Measurements from ENCODE around the gene ATP1A3. TPM values are rescaled to one million over a fixed set of nuclear protein-coding genes. Genes with fewer than 3 reads are reported as not detected.
A peak's percentile ranks its signal among the peaks of the same experiment; 100 is the strongest.
"Not testable (repeated sequence)": the region's sequence is repeated elsewhere in the genome, so short reads cannot be mapped to it uniquely, and the experiment has no call there.

Gene ATP1A3
- total RNA-seq, 2 donors from 2014 or later: 4.3 to 6.2 TPM

DNA sequence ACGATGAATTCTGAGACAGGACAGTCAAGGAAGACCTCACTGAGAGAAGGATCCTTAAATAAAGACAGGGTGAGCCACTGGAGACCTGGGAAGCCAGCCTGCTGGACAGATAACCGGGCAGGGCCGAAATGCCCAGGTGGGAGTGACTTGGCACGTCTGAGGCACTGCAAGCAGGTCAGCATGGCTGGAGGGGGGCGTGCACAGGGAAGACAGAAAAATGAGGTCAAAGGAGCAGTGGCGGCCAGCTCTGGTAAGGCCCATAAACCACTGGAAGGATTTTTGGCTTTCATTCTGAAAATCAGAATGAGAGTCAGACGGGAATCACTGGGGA lies 5.8 kb upstream of the ATP1A3 start:
- DNase-seq (no peak), ATAC-seq (replicated peaks in 1 of 2) (no peak)
- Mint-ChIP-seq H3K27ac (no peak overlapping the region), H3K27me3 (ENCODE audit: low read depth) (peaks cover 83% of the 10 kb centered on the region), H3K36me3 (ENCODE audit: insufficient read depth in 2 of 2) (peaks cover 0 to 2% of the 10 kb centered on the region in 2 donors), H3K9me3 (no peaks in the 10 kb centered on the region), H3K4me3 (peak overlapping the region in 1 of 2 donors; percentile 79), H3K4me1 (ENCODE audit: low read depth) (peaks cover 40% of the 10 kb centered on the region)

GRCh38 chr19:41999071-41999877 lies 5.2 kb upstream of the ATP1A3 start:
- H3K27me3 Mint-ChIP-seq (ENCODE audit: low read depth): peaks cover 85% of the 10 kb centered on the region
- no peak for DNase-seq
- H3K27ac Mint-ChIP-seq: no peak overlapping the region
- H3K4me3 Mint-ChIP-seq: peak overlapping the region; percentile 35 to 79
- no peaks in the 10 kb centered on the region for H3K9me3 Mint-ChIP-seq
- peaks cover 43% of the 10 kb centered on the region for H3K4me1 Mint-ChIP-seq (ENCODE audit: low read depth)
- no peak for ATAC-seq (replicated peaks in 1 of 2)
- H3K36me3 Mint-ChIP-seq (ENCODE audit: insufficient read depth in 2 of 2): peaks cover 0 to 2% of the 10 kb centered on the region in 2 donors

- H3K9me3 Mint-ChIP-seq: no peaks in the 10 kb centered on the region
- ATAC-seq (replicated peaks in 1 of 2): peak; percentile 28 to 42
- peak; percentile 73 to 77 for DNase-seq
- H3K4me1 Mint-ChIP-seq (ENCODE audit: low read depth): peaks cover 45% of the 10 kb centered on the region
- H3K36me3 Mint-ChIP-seq (ENCODE audit: insufficient read depth in 2 of 2): peaks cover 0 to 2% of the 10 kb centered on the region in 2 donors
- H3K4me3 Mint-ChIP-seq: peak overlapping the region; percentile 32 to 77
- H3K27me3 Mint-ChIP-seq (ENCODE audit: low read depth): peaks cover 77% of the 10 kb centered on the region
- no peak overlapping the region for H3K27ac Mint-ChIP-seq
Observed at GRCh38 chr19:41998246-41999020, 4.4 kb upstream of the ATP1A3 start.

DNA sequence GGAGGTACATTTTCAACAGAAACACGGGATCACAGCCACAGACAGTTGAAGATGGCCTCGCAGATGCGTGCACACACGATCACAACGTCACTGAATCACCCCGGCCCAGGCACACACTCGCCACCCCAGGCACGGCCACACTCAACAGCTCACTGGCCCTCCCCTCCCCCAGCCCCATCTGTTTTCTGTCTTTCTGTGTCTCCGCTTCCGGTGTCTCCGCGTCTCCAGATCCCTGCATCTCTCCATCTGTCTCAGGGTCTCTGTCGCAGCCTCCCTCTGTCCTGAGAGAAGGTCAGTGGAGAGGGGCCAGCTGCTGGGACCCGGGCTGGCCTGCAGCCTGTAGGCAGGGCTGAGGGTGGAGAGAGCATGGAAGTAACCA lies 3.8 kb upstream of the ATP1A3 start:
- ATAC-seq (replicated peaks in 1 of 2) (no peak), DNase-seq (peak in 1 of 2 donors; percentile 24)
- Mint-ChIP-seq H3K4me1 (ENCODE audit: low read depth) (peaks cover 48% of the 10 kb centered on the region), H3K36me3 (ENCODE audit: insufficient read depth in 2 of 2) (peaks cover 0 to 2% of the 10 kb centered on the region in 2 donors), H3K27ac (no peak overlapping the region), H3K4me3 (peak overlapping the region; percentile 32 to 77), H3K27me3 (ENCODE audit: low read depth) (peaks cover 77% of the 10 kb centered on the region), H3K9me3 (no peaks in the 10 kb centered on the region)

DNA sequence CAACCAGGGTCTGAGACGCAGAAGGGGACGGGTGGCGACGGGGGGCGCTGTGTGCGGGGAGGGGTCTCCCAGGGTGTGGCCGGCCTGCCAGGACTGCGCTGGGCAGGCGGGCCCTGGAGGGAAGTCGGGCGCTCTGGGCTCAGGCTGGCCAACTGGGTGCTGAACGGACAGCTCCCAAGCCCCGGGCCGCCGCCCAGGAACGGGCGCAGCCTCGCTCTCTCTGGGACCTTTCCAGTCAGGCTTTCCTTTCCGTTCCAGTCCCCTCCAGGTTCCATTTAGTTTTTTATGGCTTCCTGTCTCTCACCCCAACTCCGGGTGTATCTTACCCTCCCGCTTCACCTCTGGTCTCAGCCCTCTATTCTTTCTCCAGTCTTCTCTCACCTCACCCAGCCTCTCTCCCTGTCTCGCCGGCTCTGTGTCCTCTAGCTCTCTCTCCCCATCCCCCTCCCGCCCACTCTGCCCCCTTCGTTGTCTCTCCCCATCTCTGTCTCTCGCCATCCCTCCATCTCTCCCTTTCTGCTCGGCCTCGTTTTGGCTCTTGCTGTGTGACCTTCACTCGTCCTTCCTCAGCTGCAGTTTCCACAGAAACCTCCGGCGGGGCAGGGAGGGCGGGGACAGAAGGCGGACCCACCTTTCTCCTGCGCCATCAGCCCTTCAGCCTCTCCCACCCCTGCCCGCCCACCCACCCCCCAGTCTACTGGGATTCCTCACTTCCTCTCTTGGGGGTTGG lies 3.3 kb upstream of the ATP1A3 start:
- Mint-ChIP-seq H3K27me3 (ENCODE audit: low read depth) (peaks cover 71% of the 10 kb centered on the region), H3K27ac (no peak overlapping the region), H3K36me3 (ENCODE audit: insufficient read depth in 2 of 2) (peaks cover 0 to 2% of the 10 kb centered on the region in 2 donors), H3K4me1 (ENCODE audit: low read depth) (peaks cover 47% of the 10 kb centered on the region), H3K9me3 (no peaks in the 10 kb centered on the region), H3K4me3 (peak overlapping the region; percentile 34 to 77)
- DNase-seq: peak; percentile 58 to 61
- ATAC-seq (replicated peaks in 1 of 2): peak in 1 of 2 donors; percentile 25

- Mint-ChIP-seq H3K4me1 (ENCODE audit: low read depth) (peaks cover 41% of the 10 kb centered on the region), H3K36me3 (ENCODE audit: insufficient read depth in 2 of 2) (peaks cover 0 to 2% of the 10 kb centered on the region in 2 donors), H3K9me3 (no peaks in the 10 kb centered on the region), H3K27ac (no peak overlapping the region), H3K4me3 (peak overlapping the region in 1 of 2 donors; percentile 69), H3K27me3 (ENCODE audit: low read depth) (peaks cover 60% of the 10 kb centered on the region)
- no peak for ATAC-seq (replicated peaks in 1 of 2)
- no peak for DNase-seq
Observed at GRCh38 chr19:41995959-41996797, 2.1 kb upstream of the ATP1A3 start.

- peaks cover 51% of the 10 kb centered on the region for H3K27me3 Mint-ChIP-seq (ENCODE audit: low read depth)
- H3K36me3 Mint-ChIP-seq (ENCODE audit: insufficient read depth in 2 of 2): peaks cover 0 to 2% of the 10 kb centered on the region in 2 donors
- H3K4me1 Mint-ChIP-seq (ENCODE audit: low read depth): peaks cover 41% of the 10 kb centered on the region
- H3K9me3 Mint-ChIP-seq: no peaks in the 10 kb centered on the region
- no peak overlapping the region for H3K27ac Mint-ChIP-seq
- peak overlapping the region; percentile 3 to 42 for H3K4me3 Mint-ChIP-seq
- DNase-seq (no peak), ATAC-seq (replicated peaks in 1 of 2) (no peak)
Observed at GRCh38 chr19:41994994-41995958, 1.2 kb upstream of the ATP1A3 start.

GRCh38 chr19:41994521-41994971 lies 516 bp upstream of the ATP1A3 start:
- H3K9me3 Mint-ChIP-seq: no peaks in the 10 kb centered on the region
- peak; percentile 12 to 24 for ATAC-seq (replicated peaks in 1 of 2)

GRCh38 chr19:41991925-41992569 lies 2.0 kb downstream of the ATP1A3 start:
- Mint-ChIP-seq H3K27me3 (ENCODE audit: low read depth) (peaks cover 26% of the 10 kb centered on the region), H3K4me1 (ENCODE audit: low read depth) (peaks cover 24% of the 10 kb centered on the region)
- ATAC-seq (replicated peaks in 1 of 2); H3K27ac Mint-ChIP-seq; DNase-seq; H3K9me3 Mint-ChIP-seq; H3K36me3 Mint-ChIP-seq (ENCODE audit: insufficient read depth in 2 of 2); H3K4me3 Mint-ChIP-seq: not testable (repeated sequence)

More at GRCh38 chr19:41994521-41994971, 516 bp upstream of the ATP1A3 start:
- Mint-ChIP-seq H3K4me1 (ENCODE audit: low read depth) (peaks cover 40% of the 10 kb centered on the region), H3K27me3 (ENCODE audit: low read depth) (peaks cover 44% of the 10 kb centered on the region), H3K4me3 (peak overlapping the region; percentile 3 to 42), H3K36me3 (ENCODE audit: insufficient read depth in 2 of 2) (peaks cover 0 to 2% of the 10 kb centered on the region in 2 donors), H3K27ac (no peak overlapping the region)
- DNase-seq: peak in 1 of 2 donors; percentile 35

DNA sequence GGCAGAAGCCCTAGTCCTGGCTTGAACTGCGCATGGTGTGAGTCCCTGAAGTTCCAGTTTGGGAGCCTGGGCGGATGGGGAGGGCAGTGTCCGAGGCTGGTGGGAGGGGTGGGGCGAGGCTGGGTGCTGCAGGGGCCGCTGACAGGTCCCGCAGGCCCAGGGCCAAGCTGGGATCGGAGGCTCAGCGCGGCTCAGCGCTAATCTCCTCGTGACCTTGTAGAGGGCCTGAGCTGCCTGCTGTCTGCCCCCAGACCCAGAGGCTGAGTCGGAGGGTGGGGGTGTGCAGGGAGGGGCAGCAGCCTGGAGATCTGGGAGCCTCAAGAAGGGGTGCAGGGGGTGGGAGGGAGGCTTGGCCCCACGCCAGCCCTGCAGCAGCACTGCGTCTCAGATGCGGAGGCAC lies 3.0 kb downstream of the ATP1A3 start:
- ATAC-seq (replicated peaks in 1 of 2) (no peak), DNase-seq (no peak)
- H3K27ac Mint-ChIP-seq: no peak overlapping the region
- H3K4me3 Mint-ChIP-seq: no peak overlapping the region
- H3K9me3 Mint-ChIP-seq: no peaks in the 10 kb centered on the region
- no peaks in the 10 kb centered on the region for H3K36me3 Mint-ChIP-seq (ENCODE audit: insufficient read depth in 2 of 2)
- H3K27me3 Mint-ChIP-seq (ENCODE audit: low read depth): peaks cover 16% of the 10 kb centered on the region
- H3K4me1 Mint-ChIP-seq (ENCODE audit: low read depth): peaks cover 18% of the 10 kb centered on the region

GRCh38 chr19:41990615-41991014 lies 3.4 kb downstream of the ATP1A3 start:
- DNase-seq (no peak), ATAC-seq (replicated peaks in 1 of 2) (no peak)
- Mint-ChIP-seq H3K27ac (no peak overlapping the region), H3K4me3 (no peak overlapping the region), H3K4me1 (ENCODE audit: low read depth) (peaks cover 16% of the 10 kb centered on the region), H3K36me3 (ENCODE audit: insufficient read depth in 2 of 2) (no peaks in the 10 kb centered on the region), H3K9me3 (no peaks in the 10 kb centered on the region), H3K27me3 (ENCODE audit: low read depth) (peaks cover 12% of the 10 kb centered on the region)

Data from activated T-cell treated with anti-CD3 and anti-CD28 coated beads, Interleukin-2, amount 50 U/mL, for 72 hours (primary cell).